A549 (cell line): Measurements from ENCODE around the gene TOMM6. TPM values are rescaled to one million over a fixed set of nuclear protein-coding genes. Genes with fewer than 3 reads are reported as not detected.

Source experiments
- ATAC-seq, 2 experiments: fragments of 200-7000 bp in 1 of 2; fragments of >200 bp in 1 of 2; cut with Nextera tagmentation in 1 of 2; cut with Tn5 transposase in 1 of 2; 3 replicates each; pipeline versions ENCODE4 v1.8.0 to v1.9.1; 2018 to 2020; ENCODE audit warnings: mild to moderate bottlenecking in 1 of 2, moderate library complexity in 1 of 2
- CTCF ChIA-PET: fragments of 300-600 bp; sonication (Branson Sonifier 250); formaldehyde crosslinking; extraction: SDS; loops from one replicate; lab custom pipeline; 2021; ENCODE audit warnings: antibody characterized with exemption, inconsistent platforms; lab: Yijun Ruan, JAX
- POLR2A ChIA-PET: fragments of 350-600 bp; formaldehyde crosslinking; extraction: SDS; loops from one replicate; lab custom pipeline; 2021; ENCODE audit warnings: antibody characterized with exemption, inconsistent platforms; lab: Yijun Ruan, JAX
- DNase-seq, 2 experiments: peaks; one replicate each; pipeline versions ENCODE4 v3.0.0 to v3.0.0-alpha.2; 2011 to 2016; ENCODE audit warnings: low read depth in 1 of 2, low spot score in 1 of 2
- FAIRE-seq: peaks from 2 replicates; lab custom pipeline; 2011; peaks lifted over from hg19 to GRCh38; lab: Jason Lieb, UNC
- H3K27ac ChIP-seq, 2 experiments: fragments of >200 bp; sonication (Bioruptor Twin); formaldehyde crosslinking; 3 replicates each; pipeline ENCODE4 v1.5.1; 2016 to 2017
- H3K4me1 ChIP-seq: fragments of >200 bp; sonication (Bioruptor Twin); formaldehyde crosslinking; 3 replicates; pipeline ENCODE4 v1.6.1; 2016
- H3K4me2 ChIP-seq: fragments of >200 bp; sonication (Bioruptor Twin); formaldehyde crosslinking; 3 replicates; pipeline ENCODE4 v1.6.1; 2016
- H3K4me3 ChIP-seq: fragments of >200 bp; sonication (Bioruptor Twin); formaldehyde crosslinking; 3 replicates; pipeline ENCODE4 v1.5.1; 2016
- H3K9me3 ChIP-seq: fragments of >200 bp; sonication (Bioruptor Twin); formaldehyde crosslinking; 3 replicates; pipeline ENCODE4 v1.6.1; 2016
- CBX2 ChIP-seq: fragments of 200-600 bp; sonication (generic); IDR thresholded peaks from 2 replicates; pipeline ENCODE4 v1.6.1; 2016; ENCODE audit warnings: low read depth, mild to moderate bottlenecking, borderline replicate concordance
- CBX8 ChIP-seq: fragments of 200-600 bp; sonication (generic); IDR thresholded peaks from 2 replicates; pipeline ENCODE4 v1.6.1; 2016
- CHD2 ChIP-seq: fragments of 150-350 bp; IDR thresholded peaks from 2 replicates; pipeline ENCODE4 v1.6.1; 2014; ENCODE audit warnings: low read length; ENCODE audit not compliant: partially characterized antibody
- ESRRA ChIP-seq: fragments of 150-350 bp; IDR thresholded peaks from 2 replicates; pipeline ENCODE4 v1.6.1; 2014; ENCODE audit warnings: mild to moderate bottlenecking, low read length, borderline replicate concordance
- FOSB ChIP-seq: fragments of 250-450 bp; sonication (Bioruptor Pico); IDR thresholded peaks from 2 replicates; pipeline ENCODE4 v1.5.0; 2020; ENCODE audit warnings: mild to moderate bottlenecking, moderate library complexity
- FOSL2 ChIP-seq, 2 experiments: fragments of 450-650 bp in 1 of 2; fragments of >200 bp in 1 of 2; sonication (Bioruptor Twin) in 1 of 2; formaldehyde crosslinking; IDR thresholded peaks; 2 replicates each; pipeline versions ENCODE4 v1.5.0 to v1.6.1; 2016 to 2020; ENCODE audit warnings: mild to moderate bottlenecking in 1 of 2, moderate library complexity in 1 of 2
- HOXB13 ChIP-seq: fragments of 250-450 bp; sonication (Bioruptor Pico); IDR thresholded peaks from 2 replicates; pipeline ENCODE4 v1.5.0; 2020; ENCODE audit warnings: low read depth, mild to moderate bottlenecking, moderate library complexity
- HOXB5 ChIP-seq: fragments of 250-450 bp; sonication (Bioruptor Pico); IDR thresholded peaks from 2 replicates; pipeline ENCODE4 v1.5.0; 2020; ENCODE audit warnings: mild to moderate bottlenecking, moderate library complexity
- JUN ChIP-seq, 2 experiments: fragments of >200 bp; sonication (Bioruptor Twin); formaldehyde crosslinking; IDR thresholded peaks; 2 replicates in 1 of 2; 3 replicates in 1 of 2; pipeline ENCODE4 v1.6.1; 2016 to 2017
- KDM1A ChIP-seq: fragments of 200-600 bp; sonication (generic); IDR thresholded peaks from 2 replicates; pipeline ENCODE4 v1.6.1; 2016; ENCODE audit warnings: low read depth, mild to moderate bottlenecking
- KDM5A ChIP-seq: fragments of 200-600 bp; sonication (generic); IDR thresholded peaks from 2 replicates; pipeline ENCODE4 v1.6.1; 2016; ENCODE audit warnings: antibody characterized with exemption, mild to moderate bottlenecking
- MAFK ChIP-seq: fragments of 450-650 bp; IDR thresholded peaks from 2 replicates; pipeline ENCODE4 v1.6.1; 2014; ENCODE audit not compliant: partially characterized antibody
- MAZ ChIP-seq: fragments of 150-350 bp; IDR thresholded peaks from 2 replicates; pipeline ENCODE4 v1.6.1; 2014; ENCODE audit warnings: antibody characterized with exemption, low read depth, low read length, borderline replicate concordance
- MYC ChIP-seq: IDR thresholded peaks from 2 replicates; pipeline ENCODE4 v1.6.1; 2012; ENCODE audit warnings: mild to moderate bottlenecking, inconsistent platforms, low read length, improper control_type of control experiment, borderline replicate concordance
- NFE2L2 ChIP-seq: fragments of 150-350 bp; conservative IDR thresholded peaks from 2 replicates; pipeline ENCODE4 v1.6.1; 2014; ENCODE audit warnings: low read length
- PHF8 ChIP-seq: fragments of 200-600 bp; sonication (generic); IDR thresholded peaks from 2 replicates; pipeline ENCODE4 v1.6.1; 2016; ENCODE audit warnings: low read depth, mild to moderate bottlenecking, antibody characterized with exemption, moderate library complexity, borderline replicate concordance
- RAD21 ChIP-seq, 2 experiments: fragments of >200 bp in 1 of 2; sonication (Bioruptor Twin) in 1 of 2; formaldehyde crosslinking in 1 of 2; IDR thresholded peaks in 1 of 2; conservative IDR thresholded peaks in 1 of 2; 2 replicates in 1 of 2; 3 replicates in 1 of 2; pipeline ENCODE4 v1.6.1; 2012 to 2018; ENCODE audit warnings: inconsistent platforms in 1 of 2
- RARB ChIP-seq: fragments of 250-450 bp; sonication (Bioruptor Pico); IDR thresholded peaks from 2 replicates; pipeline ENCODE4 v1.8.0; 2021; ENCODE audit warnings: mild to moderate bottlenecking, moderate library complexity
- SREBF2 ChIP-seq: fragments of 450-650 bp; IDR thresholded peaks from 2 replicates; pipeline ENCODE4 v1.6.1; 2014; ENCODE audit warnings: mild to moderate bottlenecking, moderate library complexity
- TFCP2L1 ChIP-seq: fragments of 250-450 bp; sonication (Bioruptor Pico); IDR thresholded peaks from 2 replicates; pipeline ENCODE4 v1.5.0; 2021; ENCODE audit warnings: mild to moderate bottlenecking
- ZSCAN20 ChIP-seq: fragments of 250-450 bp; sonication (Bioruptor Pico); IDR thresholded peaks from 2 replicates; pipeline ENCODE4 v1.8.0; 2022; ENCODE audit warnings: mild to moderate bottlenecking, moderate library complexity
- WGBS: methylation state at CpG from one replicate; pipeline ENCODE4 v1.1.6; 2017; ENCODE audit errors: missing lambda C conversion rate; 5-methylcytosine and 5-hydroxymethylcytosine counted together
- polyA plus RNA-seq, 4 experiments: library from polyadenylated mRNA; depleted of rRNA in 3 of 4; stranded (reverse); fragments of >200 nt; fragmentation: RNase III in 1 of 4; extraction: RNeasy Plus Mini Kit Qiagen cat#74134 plus additional on column Dnase treatment in 1 of 4; gene quantifications; 2 replicates in 3 of 4; 3 replicates in 1 of 4; pipeline ENCODE4 v1.2.3, GENCODE V29; 2011 to 2017
- TF ChIP-seq, protein P1 (sequence below): fragments of 250-450 bp; sonication (Bioruptor Pico); IDR thresholded peaks from 2 replicates; pipeline ENCODE4 v1.5.0; 2020; ENCODE audit warnings: low read depth, mild to moderate bottlenecking, moderate library complexity
- TF ChIP-seq, protein P2 (sequence below): IDR thresholded peaks from 2 replicates; pipeline ENCODE4 v1.6.1; 2012
- TF ChIP-seq, protein P3 (sequence below): IDR thresholded peaks from 2 replicates; pipeline ENCODE4 v1.6.1; 2012
- TF ChIP-seq, protein P4 (sequence below): fragments of >200 bp; sonication (Bioruptor Twin); formaldehyde crosslinking; IDR thresholded peaks from 3 replicates; pipeline ENCODE4 v1.5.1; 2016

The TOMM6 gene
- polyA plus RNA-seq, 2 of the 4 experiments (the other 2 are of a cell fraction): 217 to 254 TPM

DNA sequence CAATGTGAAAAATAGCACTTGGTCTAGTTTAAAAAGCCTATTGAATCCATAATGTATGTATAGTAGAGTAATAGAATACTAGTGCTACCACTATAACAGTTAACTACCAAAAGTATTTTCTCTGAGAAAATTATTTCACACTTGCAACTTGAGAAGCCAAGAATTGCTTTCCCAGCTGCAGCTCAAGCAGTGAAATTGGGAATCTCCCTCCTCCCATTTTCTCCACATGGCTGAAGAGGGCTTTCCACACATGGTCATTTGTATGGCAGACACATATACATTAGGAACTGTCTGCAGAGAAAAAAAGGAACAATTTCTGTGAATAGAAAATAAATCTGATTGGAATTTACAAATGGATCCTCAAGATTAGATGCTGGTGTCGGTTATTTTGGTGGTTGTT, 34.5 kb downstream of the TOMM6 start:
- Histone ChIP-seq H3K4me2 (no peak overlapping the region), H3K4me3 (no peak overlapping the region), H3K27ac (no peak overlapping the region), H3K4me1 (peaks cover 16% of the 10 kb centered on the region), H3K9me3 (no peaks in the 10 kb centered on the region)
- FAIRE-seq (no peak), DNase-seq (no peak), ATAC-seq (no peak)
- ChIA-PET CTCF (interaction anchor here (1.3 to 1.8 kb wide), 3 partner anchors 21 to 35 kb away, joined by 4 to 6 read pairs (median 5); partner anchors contain the start of gene TOMM6), POLR2A (no interaction called here)
- TF ChIP-seq CHD2: no peak
- TF ChIP-seq CBX2: no peak
- TF ChIP-seq KDM1A: no peak
- TF ChIP-seq ESRRA: no peak
- TF ChIP-seq FOSL2 (IDR thresholded peaks at IDR 0.05): no peak
- TF ChIP-seq FOSL2 (CRISPR knock-in tag; IDR thresholded peaks at IDR 0.05): no peak
- TF ChIP-seq KDM5A: no peak
- TF ChIP-seq JUN (IDR thresholded peaks at IDR 0.05): no peak
- no peak for TF ChIP-seq RARB (CRISPR knock-in tag)
- no peak for TF ChIP-seq HOXB13 (CRISPR knock-in tag)
- no peak for TF ChIP-seq MYC
- 93% methylated on average over 1 of the region's 1 CpG for WGBS

DNA sequence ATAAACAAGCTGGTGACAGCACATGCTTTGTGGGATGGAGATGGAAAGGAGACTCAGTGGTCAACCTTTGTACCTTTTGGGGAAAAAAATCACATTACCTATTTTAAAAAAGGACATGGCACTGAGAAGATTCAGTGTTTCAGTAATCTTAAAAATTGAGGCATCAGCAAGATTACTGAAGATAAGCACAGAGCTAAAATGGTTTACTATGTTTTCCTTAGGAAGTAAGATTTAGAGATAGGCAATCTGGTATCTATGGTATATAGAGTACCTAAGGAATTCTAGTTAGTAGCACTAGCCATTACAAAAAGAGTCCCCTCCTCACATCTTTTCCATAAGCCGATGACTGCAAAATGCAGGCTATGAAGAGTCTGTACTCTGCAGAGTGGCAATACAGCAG, 35.7 kb downstream of the TOMM6 start:
- no peak for DNase-seq
- CTCF ChIA-PET: interaction anchor here (0.6 to 1.8 kb wide), 5 partner anchors 22 to 119 kb away, joined by 3 to 5 read pairs (median 4); partner anchors contain the start of gene TOMM6
- FAIRE-seq: no peak
- no peak for ATAC-seq
- H3K4me2 ChIP-seq: no peak overlapping the region
- peaks cover 16% of the 10 kb centered on the region for H3K4me1 ChIP-seq
- POLR2A ChIA-PET: no interaction called here
- no peak overlapping the region for H3K4me3 ChIP-seq
- TF ChIP-seq MAFK: peak; percentile 4
- TF ChIP-seq, protein P1, sequence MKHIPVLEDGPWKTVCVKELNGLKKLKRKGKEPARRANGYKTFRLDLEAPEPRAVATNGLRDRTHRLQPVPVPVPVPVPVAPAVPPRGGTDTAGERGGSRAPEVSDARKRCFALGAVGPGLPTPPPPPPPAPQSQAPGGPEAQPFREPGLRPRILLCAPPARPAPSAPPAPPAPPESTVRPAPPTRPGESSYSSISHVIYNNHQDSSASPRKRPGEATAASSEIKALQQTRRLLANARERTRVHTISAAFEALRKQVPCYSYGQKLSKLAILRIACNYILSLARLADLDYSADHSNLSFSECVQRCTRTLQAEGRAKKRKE: no peak
- TF ChIP-seq, all 56 proteins: peak for 1
- Histone ChIP-seq H3K9me3 (no peaks in the 10 kb centered on the region), H3K27ac (no peak overlapping the region)
- 93% methylated on average over 1 of the region's 1 CpG for WGBS

DNA sequence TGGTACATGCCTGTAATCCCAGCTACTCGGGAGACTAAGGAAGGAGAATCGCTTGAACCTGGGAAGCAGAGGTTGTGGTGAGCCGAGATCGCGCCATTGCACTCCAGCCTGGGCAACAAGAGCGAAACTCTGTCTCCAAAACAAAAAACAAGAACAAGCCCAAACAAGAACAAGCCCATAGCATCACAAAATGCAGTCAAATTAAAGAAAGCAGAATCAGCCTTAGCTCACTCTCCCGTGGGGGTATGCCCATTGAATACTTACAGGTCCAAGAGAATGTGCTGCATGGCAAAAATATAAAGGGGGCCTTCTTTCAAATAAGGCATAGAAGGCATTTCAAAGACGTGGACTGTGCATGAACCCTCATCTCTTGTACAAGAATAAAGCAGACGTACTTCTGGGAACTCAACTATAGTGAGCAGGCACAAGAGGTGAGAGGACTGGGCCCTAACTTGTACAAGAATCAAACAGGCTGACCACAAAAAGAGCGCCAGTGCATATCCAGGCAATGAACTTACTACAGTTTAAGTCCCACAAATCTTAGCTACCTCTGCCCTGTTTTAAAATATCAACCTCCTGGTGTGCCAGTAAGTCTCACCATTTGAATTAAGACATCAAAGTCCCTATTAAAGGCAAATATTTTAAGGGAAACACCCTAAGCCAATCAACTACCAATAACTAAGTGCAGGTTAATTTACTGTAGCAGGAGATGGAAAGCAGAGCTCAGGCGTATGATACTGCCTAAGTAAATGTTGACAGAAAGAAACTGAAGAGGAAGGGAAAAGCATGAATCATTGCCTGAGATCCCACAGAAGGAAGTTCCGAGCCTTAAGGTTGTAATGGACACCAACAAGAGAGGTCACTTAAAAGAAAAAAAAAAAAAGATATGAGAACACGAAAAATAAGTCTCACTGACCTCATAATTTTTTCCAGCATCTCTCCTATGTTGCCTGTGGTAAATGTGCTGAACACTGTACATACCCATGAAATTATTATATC, 37.4 kb downstream of the TOMM6 start:
- Histone ChIP-seq H3K9me3 (no peaks in the 10 kb centered on the region), H3K27ac (peak overlapping the region; percentile 57 to 76), H3K4me3 (no peak overlapping the region), H3K4me2 (peak overlapping the region; percentile 64), H3K4me1 (peaks cover 16% of the 10 kb centered on the region)
- WGBS: 68% methylated on average over 13 of the region's 13 CpGs
- ATAC-seq (peak; percentile 77 to 89; a peak in 5 of 6 replicates), DNase-seq (peak; percentile 28 to 81), FAIRE-seq (no peak)
- POLR2A ChIA-PET: interaction anchor here (0.5 kb wide), 1 partner anchor 228 kb away, joined by 4 read pairs; no protein-coding TSS in a partner anchor
- CTCF ChIA-PET: interaction anchor here (0.8 to 1.9 kb wide), 3 partner anchors 23 to 37 kb away, joined by 3 to 7 read pairs (median 3); partner anchors contain the start of gene TOMM6
- TF ChIP-seq, protein P2, sequence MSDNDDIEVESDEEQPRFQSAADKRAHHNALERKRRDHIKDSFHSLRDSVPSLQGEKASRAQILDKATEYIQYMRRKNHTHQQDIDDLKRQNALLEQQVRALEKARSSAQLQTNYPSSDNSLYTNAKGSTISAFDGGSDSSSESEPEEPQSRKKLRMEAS: no peak
- TF ChIP-seq NFE2L2 (no peak), FOSB (CRISPR knock-in tag) (no peak), HOXB5 (CRISPR knock-in tag) (no peak), CBX8 (no peak), KDM5A (no peak), MAZ (no peak), RARB (CRISPR knock-in tag) (no peak), RAD21 (conservative IDR thresholded peaks at IDR 0.05 in 1 of 2, IDR thresholded peaks at IDR 0.05 in 1 of 2) (no peak), PHF8 (no peak), ZSCAN20 (no peak), MYC (no peak), SREBF2 (no peak), MAFK (no peak), CHD2 (no peak), TFCP2L1 (CRISPR knock-in tag) (no peak)
- TF ChIP-seq, protein P3, sequence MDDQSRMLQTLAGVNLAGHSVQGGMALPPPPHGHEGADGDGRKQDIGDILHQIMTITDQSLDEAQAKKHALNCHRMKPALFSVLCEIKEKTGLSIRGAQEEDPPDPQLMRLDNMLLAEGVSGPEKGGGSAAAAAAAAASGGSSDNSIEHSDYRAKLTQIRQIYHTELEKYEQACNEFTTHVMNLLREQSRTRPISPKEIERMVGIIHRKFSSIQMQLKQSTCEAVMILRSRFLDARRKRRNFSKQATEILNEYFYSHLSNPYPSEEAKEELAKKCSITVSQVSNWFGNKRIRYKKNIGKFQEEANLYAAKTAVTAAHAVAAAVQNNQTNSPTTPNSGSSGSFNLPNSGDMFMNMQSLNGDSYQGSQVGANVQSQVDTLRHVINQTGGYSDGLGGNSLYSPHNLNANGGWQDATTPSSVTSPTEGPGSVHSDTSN: no peak
- TF ChIP-seq, protein P1: no peak
- TF ChIP-seq, protein P4, sequence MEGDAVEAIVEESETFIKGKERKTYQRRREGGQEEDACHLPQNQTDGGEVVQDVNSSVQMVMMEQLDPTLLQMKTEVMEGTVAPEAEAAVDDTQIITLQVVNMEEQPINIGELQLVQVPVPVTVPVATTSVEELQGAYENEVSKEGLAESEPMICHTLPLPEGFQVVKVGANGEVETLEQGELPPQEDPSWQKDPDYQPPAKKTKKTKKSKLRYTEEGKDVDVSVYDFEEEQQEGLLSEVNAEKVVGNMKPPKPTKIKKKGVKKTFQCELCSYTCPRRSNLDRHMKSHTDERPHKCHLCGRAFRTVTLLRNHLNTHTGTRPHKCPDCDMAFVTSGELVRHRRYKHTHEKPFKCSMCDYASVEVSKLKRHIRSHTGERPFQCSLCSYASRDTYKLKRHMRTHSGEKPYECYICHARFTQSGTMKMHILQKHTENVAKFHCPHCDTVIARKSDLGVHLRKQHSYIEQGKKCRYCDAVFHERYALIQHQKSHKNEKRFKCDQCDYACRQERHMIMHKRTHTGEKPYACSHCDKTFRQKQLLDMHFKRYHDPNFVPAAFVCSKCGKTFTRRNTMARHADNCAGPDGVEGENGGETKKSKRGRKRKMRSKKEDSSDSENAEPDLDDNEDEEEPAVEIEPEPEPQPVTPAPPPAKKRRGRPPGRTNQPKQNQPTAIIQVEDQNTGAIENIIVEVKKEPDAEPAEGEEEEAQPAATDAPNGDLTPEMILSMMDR: no peak
